Inflammatory macrophage treated with lipopolysaccharide for 4 hours (primary cell): ENCODE results near the gene MAST3.

Source experiments
- DNase-seq: peaks from one replicate; pipeline ENCODE4 v3.0.0-alpha.2; 2020

MAST3 gene

GRCh38 chr19:18114483-18114882, 16.9 kb downstream of the MAST3 start:
- DNase-seq: no peak

DNA sequence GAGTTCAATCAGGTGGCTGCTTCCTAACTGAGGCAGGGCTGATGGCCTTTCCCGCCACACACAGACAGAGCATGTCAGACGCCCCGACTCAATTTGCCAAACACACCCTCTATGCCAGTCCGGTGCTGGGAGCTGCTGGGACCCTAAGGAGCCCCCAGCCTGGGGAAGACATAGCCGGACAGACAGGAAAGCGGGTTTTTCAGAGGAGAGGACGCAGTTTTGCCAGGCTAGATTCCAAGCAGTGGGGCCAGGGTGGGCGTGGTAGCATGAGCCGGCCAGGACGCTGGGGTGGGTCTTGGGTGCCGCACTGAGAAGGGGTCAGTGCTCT, 19.8 kb downstream of the MAST3 start:
- DNase-seq: no peak

- DNase-seq: peak; percentile 93
Observed at GRCh38 chr19:18117692-18118378, 20.3 kb downstream of the MAST3 start.

GRCh38 chr19:18118420-18119012, 20.9 kb downstream of the MAST3 start:
- no peak for DNase-seq

DNA sequence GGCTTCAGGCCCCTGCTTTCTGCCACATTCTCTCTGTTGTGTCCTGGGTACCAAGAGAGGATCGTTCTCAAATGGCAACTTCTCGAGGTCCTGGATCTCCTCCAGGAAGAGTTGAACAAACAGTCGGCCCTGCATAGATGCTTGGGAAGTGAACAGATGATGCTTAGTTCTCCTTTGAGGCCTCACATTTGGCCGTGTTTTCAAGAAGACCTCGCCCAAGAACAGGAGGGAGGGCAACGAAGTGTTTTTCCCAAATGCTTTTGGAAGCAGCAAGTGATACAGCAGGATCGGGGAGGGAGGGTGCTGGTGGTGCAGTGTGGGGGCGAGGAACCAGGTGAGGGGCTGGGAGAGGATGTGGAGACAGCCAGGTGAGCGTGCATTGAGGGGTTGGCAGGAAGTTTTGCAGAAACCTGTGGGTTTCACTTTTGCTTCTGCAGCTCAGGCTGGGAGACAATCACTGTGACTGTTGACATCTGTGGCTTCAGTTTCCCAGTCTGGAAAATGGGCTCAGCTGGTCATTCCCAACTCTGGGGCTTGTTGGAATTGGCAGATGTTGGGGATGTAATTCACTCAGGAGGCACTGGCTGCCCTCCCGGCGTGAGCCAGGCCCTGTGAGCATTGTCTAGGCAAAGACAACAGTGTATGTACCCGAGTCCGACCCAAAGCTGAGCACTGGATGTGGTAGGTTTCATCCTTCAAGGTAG, 21.6 kb downstream of the MAST3 start:
- no peak for DNase-seq

- DNase-seq: no peak
Observed at GRCh38 chr19:18119717-18120105, 22.1 kb downstream of the MAST3 start.

DNA sequence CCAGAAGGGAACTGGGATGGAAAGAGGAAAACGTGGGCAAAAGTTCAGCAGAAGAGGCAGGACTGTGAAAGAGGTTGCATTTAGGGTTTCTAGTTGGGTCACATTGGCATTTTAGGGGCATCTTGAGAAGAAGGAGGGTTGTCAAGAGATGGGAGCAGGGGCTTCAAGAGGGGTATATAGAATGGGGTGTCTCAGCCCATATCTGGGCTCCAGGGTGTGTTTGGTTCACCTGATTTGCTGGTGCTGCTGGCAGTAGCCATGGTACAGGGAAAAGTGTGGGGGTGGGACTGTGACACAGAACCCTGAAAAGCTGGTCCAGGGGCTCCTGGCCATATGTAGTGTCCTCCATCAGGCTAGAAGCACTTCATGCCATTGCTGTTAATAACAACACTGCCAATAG, 22.5 kb downstream of the MAST3 start:
- no peak for DNase-seq

DNA sequence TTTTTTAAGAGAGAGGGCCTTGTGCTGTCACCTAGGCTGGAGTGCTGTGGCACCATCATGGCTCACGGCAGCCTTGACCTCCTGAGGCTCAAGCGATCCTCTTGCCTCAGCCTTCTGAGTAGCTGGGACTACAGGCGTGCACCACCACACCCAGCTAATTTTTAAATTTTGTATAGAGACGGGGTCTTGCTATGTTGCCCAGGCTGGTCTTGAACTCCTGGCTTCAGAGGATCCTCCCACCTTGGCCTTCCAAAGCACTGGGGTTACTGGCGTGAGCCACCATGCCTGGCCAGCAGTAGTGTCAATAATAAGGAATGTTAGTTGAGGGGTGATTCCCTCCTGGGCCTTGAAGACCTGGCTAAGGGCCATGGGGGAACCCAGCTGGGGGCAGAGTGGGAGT, 23.6 kb downstream of the MAST3 start:
- DNase-seq: no peak

DNA sequence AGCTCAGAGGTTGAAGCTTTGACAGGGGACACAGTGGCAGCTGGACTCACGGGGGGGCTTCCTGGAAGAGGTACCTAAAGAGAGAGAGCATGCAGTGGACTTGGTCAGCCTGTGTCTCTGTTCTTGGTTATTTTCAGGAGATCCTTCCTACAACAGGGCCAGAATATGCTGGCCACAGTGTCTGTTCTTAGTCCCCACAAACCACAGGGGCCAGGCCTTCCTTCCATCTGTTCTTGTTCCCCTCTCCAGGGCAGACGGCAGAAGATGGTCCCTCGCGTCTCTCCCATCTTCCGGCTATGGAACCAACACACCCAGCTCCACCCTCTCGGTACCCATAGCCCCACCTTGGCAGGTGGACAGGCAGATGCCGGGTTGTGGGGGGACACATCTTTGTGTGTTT, 24.8 kb downstream of the MAST3 start:
- DNase-seq: no peak

- DNase-seq: no peak
Observed at GRCh38 chr19:18122860-18123795, 25.6 kb downstream of the MAST3 start.

- no peak for DNase-seq
Observed at GRCh38 chr19:18123819-18124218, 26.2 kb downstream of the MAST3 start.

GRCh38 chr19:18126097-18126496, 28.5 kb downstream of the MAST3 start:
- peak; percentile 43 for DNase-seq

- peak; percentile 60 for DNase-seq
Observed at GRCh38 chr19:18128044-18128443, 30.5 kb downstream of the MAST3 start.

DNA sequence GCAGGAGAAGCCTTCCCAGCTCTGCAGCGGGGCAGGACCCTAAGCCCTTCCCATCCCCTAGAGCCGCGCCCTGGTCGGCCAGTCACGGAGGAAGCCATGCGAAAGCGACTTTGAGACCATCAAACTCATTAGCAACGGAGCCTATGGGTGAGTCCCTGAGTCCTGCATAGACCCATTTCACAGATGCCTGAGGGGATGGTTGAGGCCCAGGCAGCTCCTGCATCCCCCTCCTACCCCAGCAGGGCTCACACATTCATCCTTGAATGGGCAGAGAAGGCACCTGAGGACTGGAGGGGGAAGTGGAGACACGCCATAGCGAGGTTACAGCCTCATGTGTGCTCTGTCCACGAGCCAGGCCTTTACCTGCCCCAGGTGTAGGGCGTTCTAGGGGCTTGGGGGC, 31.2 kb downstream of the MAST3 start:
- no peak for DNase-seq

DNA sequence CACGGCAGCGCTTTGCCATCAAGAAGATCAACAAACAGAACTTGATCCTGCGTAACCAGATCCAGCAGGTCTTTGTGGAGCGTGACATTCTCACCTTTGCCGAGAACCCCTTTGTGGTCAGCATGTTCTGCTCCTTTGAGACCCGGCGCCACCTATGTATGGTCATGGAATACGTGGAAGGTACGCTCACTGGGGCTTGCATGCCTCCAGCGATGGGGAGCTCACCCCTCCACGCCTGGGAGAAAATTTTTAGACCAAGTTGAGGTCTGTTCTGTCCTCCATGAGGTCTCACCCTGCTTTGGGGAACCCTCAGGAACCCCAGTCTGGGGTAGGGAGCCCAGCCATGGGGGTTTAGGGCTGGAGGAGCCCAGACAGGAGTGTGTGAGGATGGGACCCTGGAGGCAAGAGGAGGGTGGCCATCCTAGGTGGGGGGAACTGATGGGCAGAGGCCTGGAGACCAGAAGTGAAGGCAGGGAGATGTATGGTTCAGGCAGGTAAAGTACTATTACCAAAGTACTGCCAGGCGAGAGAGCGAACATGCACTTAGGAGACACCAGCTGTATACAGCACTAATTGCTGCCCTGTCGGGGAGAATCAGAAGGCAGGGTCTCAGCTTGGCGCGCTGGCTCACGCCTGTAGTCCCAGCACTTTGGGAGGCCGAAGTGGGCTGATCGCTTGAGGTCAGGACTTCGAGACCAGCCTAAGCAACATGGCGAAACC, 33.1 kb downstream of the MAST3 start:
- no peak for DNase-seq

DNA sequence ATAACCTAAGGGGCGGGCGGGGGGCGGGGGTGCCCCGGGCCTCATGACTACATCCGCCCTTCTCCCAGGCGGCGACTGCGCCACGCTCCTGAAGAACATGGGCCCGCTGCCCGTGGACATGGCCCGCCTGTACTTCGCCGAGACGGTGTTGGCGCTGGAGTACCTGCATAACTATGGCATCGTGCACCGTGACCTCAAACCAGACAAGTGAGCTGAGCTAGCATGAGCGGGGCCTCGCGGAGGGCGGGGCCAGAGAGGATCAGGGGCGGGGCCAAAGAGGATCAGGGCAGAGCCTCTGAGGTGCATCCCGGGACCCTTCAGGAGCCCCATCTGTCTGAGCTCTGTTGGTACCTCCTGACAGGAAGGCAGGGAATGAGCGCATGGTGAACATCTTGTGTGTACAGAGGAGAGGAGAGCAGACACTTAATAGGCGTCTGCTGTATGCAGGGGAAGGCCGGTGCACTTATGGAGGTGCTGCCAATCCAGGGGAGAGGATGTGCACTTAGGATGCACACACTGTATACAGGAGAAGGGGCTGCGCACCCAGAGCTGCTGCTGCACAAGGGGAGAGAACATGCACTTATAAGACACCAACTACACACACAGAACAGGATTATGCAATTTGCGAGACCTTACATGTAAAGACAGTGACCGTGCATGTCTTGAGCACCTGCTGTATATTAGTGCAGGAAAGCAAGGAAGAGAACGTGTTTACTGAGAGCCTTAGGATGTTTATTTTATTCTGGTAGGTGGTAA, 34.4 kb downstream of the MAST3 start:
- DNase-seq: no peak

DNA sequence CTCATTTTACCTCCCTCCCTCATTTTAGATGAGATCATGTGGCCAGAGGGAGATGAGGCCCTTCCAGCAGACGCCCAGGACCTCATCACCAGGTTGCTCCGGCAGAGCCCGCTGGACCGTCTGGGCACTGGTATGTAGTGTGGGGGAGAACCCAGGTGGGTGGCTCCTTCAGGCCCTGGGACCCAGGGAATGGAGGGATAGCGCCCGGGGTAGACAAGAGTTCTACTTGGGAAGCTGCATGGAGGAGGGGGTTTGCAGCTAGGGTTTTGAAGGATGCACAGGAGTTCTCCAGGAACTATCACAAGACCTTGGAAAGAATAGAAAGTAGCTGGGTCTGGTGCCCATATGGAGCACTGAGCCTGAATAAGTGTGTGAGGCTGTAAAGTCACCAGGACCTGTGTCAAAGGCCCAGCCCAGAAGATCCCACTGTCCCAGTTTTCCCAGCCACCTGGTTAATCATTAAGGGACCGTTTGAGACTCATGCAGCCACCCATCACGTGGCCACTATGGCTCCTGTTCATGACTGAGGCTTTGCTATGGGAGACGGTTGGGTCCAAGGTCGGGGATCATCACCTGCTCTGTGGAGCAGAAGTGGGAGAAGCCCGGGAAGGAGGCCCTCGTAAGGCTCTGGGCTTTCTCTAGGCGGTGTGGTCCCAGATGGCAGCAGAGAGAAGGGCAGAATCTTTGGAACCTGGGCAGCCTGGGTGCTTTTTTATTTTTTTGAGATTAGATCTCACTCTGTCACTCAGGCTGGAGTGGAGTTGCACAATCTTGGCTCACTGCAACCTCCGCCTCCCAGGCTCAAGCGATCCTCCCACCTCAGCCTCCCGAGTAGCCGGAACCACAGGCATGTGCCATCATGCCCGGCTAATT, 38.4 kb downstream of the MAST3 start:
- DNase-seq: no peak

GRCh38 chr19:18137242-18137641, 39.7 kb downstream of the MAST3 start:
- no peak for DNase-seq

DNA sequence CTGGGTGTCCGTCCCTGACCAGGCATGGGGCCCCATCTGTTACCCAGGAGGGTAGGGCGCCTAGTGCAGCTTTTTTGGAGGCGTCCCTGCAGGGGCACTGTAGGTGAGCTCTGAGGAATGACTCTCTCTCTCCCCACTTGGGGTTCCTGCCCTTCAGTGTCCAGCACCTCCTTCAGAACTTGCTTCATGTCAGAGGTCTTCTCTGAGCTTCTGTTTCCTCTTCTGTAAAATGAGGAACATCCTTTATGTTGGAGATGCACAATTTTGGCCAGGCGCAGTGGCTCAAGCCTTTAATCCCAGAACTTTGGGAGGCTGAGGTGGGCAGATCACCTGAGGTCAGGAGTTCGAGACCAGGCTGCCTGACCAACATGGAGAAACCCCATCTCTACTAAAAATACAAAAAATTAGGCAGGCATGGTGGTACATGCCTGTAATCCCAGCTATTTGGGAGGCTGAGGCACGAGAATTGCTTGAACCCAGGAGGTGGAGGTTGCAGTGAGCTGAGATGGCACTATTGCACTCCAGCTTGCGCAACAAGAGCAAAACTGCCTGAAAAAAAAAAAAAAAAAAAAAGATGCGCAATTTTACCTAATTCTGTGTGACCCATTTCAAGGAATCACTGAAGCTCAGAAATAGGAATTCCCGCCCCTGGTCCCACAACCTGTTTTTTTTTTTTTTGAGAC, 40.2 kb downstream of the MAST3 start:
- DNase-seq: peak; percentile 25

DNA sequence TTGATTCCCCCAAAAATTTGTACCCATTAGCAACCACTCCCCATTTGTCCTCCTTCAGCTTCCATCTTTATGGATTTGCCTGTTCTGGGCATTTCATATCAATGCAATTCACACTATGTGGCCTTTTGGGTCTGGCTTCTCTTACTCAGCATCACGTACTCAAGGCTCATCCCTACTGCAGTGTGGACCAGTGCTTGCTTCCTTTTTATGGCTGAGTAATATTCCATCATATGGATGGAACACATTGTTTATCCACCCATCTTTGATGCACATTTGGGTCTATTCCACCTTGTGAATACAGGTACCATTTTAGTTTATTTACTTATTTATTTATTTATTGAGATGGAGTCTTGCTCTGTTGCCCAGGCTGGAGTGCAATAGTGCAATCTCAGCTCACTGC, 42.9 kb downstream of the MAST3 start:
- DNase-seq: no peak
